GM19397 (cell line): Measurements from ENCODE around the gene PRLH.
"Not testable (repeated sequence)": the region's sequence is repeated elsewhere in the genome, so short reads cannot be mapped to it uniquely, and the experiment has no call there.

Source experiments
- ATAC-seq: cut with Tn5 transposase; IDR thresholded peaks from one replicate; pipeline ENCODE4 v1.9.1; 2021; ENCODE audit warnings: mild to moderate bottlenecking, moderate library complexity; ENCODE audit not compliant: unreplicated experiment

PRLH gene

DNA sequence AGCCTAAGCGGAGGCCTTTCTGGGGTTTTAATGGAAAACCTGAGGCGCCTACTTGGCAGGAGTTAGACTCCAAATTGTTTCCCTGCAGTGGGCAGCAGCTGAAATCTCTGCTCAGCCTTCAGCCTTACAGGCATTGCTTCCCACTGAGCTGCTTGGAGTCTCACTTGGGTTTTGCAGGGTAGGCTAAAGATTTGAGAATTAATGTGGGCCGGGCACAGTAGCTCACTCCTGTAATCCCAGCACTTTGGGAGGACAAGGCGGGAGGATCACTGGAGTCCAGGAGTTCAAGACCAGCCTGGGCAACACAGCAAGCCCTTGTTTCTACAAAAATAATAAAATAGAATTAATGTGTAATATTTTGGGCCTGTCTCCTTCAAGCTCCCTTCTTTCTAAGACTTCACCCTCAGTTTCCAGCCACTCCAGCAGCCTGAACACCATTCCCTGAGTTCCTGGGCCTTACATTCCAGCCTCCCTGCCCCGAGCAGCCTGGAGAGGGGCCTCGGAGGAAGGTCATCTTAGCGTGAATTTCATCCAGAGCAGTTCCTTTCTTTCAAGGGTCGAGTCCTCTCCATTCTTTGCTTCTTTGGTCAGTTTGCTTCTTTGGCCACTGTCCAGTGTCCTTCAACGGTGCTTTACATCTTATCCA lies 33.2 kb downstream of the PRLH start:
- no peak for ATAC-seq

DNA sequence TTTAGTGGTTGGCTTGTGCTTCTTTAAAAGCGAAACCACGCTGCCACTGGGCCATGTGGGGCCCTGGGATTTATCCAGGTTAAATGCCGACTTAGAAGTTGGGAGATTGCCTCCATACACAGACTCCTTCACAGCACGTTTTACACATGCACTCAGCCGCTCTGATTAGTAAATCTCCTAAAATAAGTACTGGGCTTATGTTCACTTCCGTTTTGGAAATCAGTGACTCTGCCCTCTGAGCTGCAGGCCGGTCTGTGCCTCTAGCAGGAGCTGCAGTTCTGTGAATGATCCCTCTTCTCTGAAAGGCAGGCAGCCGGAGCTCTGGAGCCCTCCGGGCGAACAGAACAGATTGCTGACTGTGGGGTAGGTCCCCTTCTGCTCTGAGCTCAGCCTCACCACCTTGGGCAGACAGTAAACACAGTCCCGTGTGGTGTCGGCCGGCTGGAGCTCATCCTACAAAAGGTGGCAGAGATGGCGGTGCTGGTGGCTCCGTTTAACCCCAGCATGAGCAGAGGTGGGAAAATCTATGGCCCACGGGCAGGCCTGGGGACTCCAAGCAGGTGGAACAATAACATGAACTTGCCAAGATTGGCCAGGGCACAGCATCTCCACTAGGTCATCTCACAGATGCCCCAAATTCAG lies 34.0 kb downstream of the PRLH start:
- ATAC-seq, result no peak

- no peak for ATAC-seq
Observed at GRCh38 chr2:237601453-237602116, 35.2 kb downstream of the PRLH start.

- no peak for ATAC-seq
Observed at GRCh38 chr2:237602409-237602808, 36.0 kb downstream of the PRLH start.

- no peak for ATAC-seq
Observed at GRCh38 chr2:237603049-237603717, 36.8 kb downstream of the PRLH start.

DNA sequence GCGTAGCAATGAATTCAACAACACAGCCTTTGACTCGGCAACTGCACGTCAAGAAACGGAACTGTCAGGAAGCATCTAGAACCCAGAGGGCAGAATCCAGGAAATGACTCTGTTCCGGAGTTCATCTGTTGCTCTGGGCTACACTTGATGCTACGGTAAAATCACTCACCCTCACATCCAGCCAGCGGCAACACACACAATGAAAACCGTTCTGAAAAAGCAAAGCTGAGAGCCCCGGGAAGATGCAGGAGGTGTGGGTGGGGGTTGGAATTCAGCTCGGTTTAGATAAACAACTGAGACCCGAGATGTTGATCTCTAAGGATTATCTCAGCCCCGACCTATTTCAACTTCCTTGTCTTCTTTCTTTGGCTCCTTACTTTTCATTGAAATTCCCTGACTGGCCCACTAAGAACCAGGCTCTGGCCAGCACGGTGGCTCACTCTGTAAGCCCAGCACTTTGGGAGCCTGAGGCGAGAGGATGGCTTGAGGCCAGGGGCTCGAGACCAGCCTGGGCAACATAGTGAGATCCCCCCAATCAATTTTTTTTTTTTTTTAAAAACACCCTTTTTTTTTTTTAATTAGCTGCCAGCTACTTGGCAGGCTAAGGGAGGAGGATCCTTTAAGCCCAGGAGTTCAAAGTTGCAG lies 37.5 kb downstream of the PRLH start:
- ATAC-seq, result no peak

GRCh38 chr2:237604391-237604790 lies 38.0 kb downstream of the PRLH start:
- ATAC-seq, result no peak

GRCh38 chr2:237604960-237605359 lies 38.6 kb downstream of the PRLH start:
- ATAC-seq, result no peak

GRCh38 chr2:237606522-237606921 lies 40.1 kb downstream of the PRLH start:
- ATAC-seq, result not testable (repeated sequence)

DNA sequence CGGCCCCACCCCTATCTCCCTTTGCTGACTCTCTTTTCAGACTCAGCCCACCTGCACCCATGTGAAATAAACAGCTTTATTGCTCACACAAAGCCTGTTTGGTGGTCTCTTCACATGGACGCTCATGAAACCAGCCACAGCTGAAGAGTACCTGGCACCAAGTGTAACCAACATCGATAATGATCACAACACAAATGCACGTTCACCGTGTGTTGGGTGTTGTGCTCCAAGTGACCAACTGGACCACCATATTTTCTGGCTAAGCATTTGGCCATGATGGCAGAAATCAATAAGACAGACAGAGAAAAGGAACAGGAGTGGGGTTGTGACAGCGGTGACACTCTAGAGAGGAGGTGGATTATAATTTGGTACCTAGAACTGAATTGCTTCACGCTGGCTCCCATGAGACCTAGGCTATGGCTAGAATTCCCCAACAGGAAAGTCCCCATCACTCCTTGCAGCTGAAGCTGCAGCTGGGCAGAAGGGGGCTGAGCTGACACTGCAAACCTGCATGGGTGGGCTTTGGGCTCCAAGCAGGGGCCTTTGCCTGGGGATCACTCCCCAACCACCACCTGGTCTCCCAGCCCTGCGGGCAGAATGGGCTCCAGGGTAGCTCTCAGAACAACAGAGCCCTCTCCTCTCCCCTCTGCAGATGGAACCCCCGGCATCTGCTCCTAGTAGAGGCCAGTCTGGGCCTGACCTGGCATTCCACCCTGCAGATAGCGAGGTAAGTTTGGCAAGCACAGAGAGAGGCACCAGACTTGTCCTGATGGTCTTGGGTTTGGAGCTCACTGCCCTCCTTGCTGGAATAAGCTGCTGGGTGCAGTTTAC lies 46.4 kb downstream of the PRLH start:
- no peak for ATAC-seq

DNA sequence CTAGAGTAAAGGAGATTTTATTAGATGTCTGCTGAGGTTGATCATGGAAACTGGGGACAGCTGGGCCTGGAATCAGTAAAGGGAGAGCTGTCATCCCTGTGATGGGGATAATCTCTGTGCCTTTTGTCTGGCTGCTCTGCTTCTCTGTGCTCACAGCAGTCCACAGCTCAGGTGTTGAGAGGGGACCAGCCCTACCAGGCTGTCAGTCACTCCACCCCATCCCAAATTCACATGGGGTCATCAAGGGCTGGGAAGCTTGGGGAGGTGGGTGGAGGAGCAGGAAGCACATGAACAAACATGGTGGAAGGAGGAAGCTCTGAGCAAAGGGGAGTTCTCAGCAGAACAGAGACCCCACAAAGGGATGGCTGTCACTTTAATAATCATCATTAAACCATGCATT lies 47.3 kb downstream of the PRLH start:
- no peak for ATAC-seq

- no peak for ATAC-seq
Observed at GRCh38 chr2:237614151-237614720, 47.9 kb downstream of the PRLH start.

DNA sequence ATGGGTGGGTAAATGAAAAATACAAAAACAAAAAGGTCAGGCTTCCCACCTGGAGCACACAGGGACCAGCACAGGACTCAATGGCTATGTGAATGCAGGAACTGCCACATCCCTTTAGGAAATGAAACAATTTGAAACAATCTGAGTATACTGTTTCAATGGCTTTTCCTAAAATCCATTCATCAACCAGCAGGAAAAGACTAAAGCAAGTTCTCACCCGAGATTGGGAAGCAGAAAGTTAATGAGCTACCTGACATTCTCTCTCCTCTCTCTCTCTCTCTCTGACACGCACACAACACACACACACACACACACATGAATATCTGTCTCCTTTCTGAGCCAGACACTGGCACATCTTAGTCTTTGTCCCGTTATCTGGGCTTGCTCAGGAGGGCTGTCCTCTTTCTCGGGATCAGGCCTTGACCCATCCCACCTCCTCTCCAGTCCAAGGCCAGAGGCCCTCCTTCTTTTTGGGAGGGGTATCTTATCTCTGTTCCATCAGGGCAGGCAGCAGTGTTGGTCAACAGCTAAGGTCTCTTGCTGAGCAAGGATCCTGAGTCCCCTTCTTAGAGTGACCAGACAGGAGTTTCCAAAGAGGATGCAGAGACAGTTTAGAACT lies 49.4 kb downstream of the PRLH start:
- no peak for ATAC-seq

DNA sequence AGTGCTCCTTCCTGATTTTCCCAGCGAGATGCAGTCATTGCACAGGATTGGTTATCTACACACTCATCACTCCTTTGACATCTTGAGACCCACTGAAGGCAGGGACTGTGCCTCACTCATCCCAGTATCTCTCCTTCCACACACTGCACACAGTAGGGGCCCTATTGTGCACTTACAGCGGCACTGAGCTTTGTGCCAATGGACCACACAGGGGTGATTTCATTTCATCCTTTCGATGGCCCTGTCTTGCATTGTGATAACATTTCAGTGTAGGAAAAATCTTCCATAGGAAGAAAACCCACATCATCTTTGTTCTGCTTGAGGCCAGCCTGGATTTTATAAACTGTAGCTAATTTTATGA lies 50.0 kb downstream of the PRLH start:
- ATAC-seq, result no peak
